Heart right ventricle (tissue), 16 donors: ENCODE results near the gene PDLIM4. TPM values are rescaled to one million over a fixed set of nuclear protein-coding genes. Genes with fewer than 3 reads are reported as not detected.

Source experiments
- ATAC-seq, 8 donors: fragments of 200-7000 bp; cut with Tn5 transposase; one replicate each; pipeline ENCODE4 v1.9.1; 2020; ENCODE audit warnings: mild to moderate bottlenecking in 8 of 8, moderate library complexity in 8 of 8, moderate number of reproducible peaks in 1 of 8
- DNase-seq, 2 donors: peaks; one replicate each; pipeline ENCODE4 v3.0.0-alpha.2; 2020
- H3K27ac ChIP-seq, 10 donors: fragments of 200-600 bp; sonication (generic) in 2 of 10; one replicate each; pipeline versions ENCODE4 v1.5.0 to v1.8.0; 2020 to 2022; ENCODE audit warnings: mild to moderate bottlenecking in 3 of 10
- H3K27me3 ChIP-seq, 7 donors: fragments of 200-600 bp; one replicate each; pipeline ENCODE4 v1.8.0; 2021 to 2022; ENCODE audit warnings: mild to moderate bottlenecking in 2 of 7
- H3K36me3 ChIP-seq, 9 donors: fragments of 200-600 bp; sonication (generic) in 1 of 9; one replicate each; pipeline versions ENCODE4 v1.5.0 to v1.8.0; 2020 to 2022; ENCODE audit warnings: mild to moderate bottlenecking in 2 of 9
- H3K4me1 ChIP-seq, 9 donors: fragments of 200-600 bp; sonication (generic) in 1 of 9; one replicate each; pipeline versions ENCODE4 v1.5.0 to v1.8.0; 2020 to 2022; ENCODE audit warnings: mild to moderate bottlenecking in 4 of 9
- H3K4me3 ChIP-seq, 10 donors: fragments of 200-600 bp; sonication (generic) in 2 of 10; one replicate each; pipeline versions ENCODE4 v1.5.0 to v1.8.0; 2020 to 2022; ENCODE audit warnings: mild to moderate bottlenecking in 7 of 10, moderate library complexity in 2 of 10
- H3K9me3 ChIP-seq, 11 donors: fragments of 200-600 bp in 10 of 11; sonication (generic) in 2 of 11; one replicate each; pipeline versions ENCODE4 v1.5.0 to v1.8.0; 2013 to 2022; ENCODE audit warnings: mild to moderate bottlenecking in 2 of 11, control low read depth in 1 of 11, moderate library complexity in 1 of 11
- WGBS, 2 donors: extraction: QIAGEN DNeasy Blood & Tissue Kit; methylation state at CpG; one replicate each; pipeline ENCODE4 v1.1.7; 2013; ENCODE audit warnings: inconsistent platforms in 1 of 2; 5-methylcytosine and 5-hydroxymethylcytosine counted together
- intact Hi-C, 10 donors: fragments of 100-400 bp; cut with DNase I; formaldehyde crosslinking; loops; one replicate each; pipeline versions ENCODE4 v1.11.1 to v1.14.2; 2022
- polyA plus RNA-seq, 2 donors: library from polyadenylated mRNA; stranded (reverse); fragments of 200-250 nt; gene quantifications; one replicate each; pipeline ENCODE4 v1.2.3, GENCODE V29; 2013
- total RNA-seq, 10 donors: library from RNA; stranded (reverse); fragmentation: NEBNext Ultra II Directional in 3 of 10; extraction: Animal tissue kit (Norgen Biotek cat#: 25700) in 3 of 10; gene quantifications; one replicate each; pipeline versions ENCODE4 v1.2.1 to v1.2.4, GENCODE V29; 2021 to 2023
- TF ChIP-seq, protein P1 (sequence below), 9 donors: fragments of 200-600 bp; sonication (generic) in 2 of 9; IDR thresholded peaks; one replicate each; pipeline versions ENCODE4 v1.5.0 to v1.8.0; 2021 to 2022; ENCODE audit warnings: antibody characterized with exemption in 9 of 9, mild to moderate bottlenecking in 5 of 9, moderate library complexity in 1 of 9
- donor health status: Arrhythmogenic right ventricular cardiomyopathy.
- donor health status: ischemic (EF 13 %, LVEDD 7.1; RV severe dilation, severe dysfunction).
- donor health status: healthy with polysubstance abuse.
- donor health status: DM: no; HTN: yes; CAD: no.
- donor health status: DM: no; HTN: no; CAD: no.
- donor health status: ischemic (EF 25% LVEDD 6.9; RV normal size, moderate dysfunction).
- donor health status: ischemic (EF 25% LVEDD 5.7; RV mildly dilated, moderate dysfunction).
- donor health status: healthy.
- donor health status: DM: yes; HTN: yes; CAD: no.
- donor health status: Ischemic cardiomyopathy.
- donor health status: ischemic (EF 35%, LVEDD 5.7; RV mildly dilated, moderate dysfunction).
- donor health status: nonischemic (EF 11% LVEDD 7.7; RV severe dilation, severe dysfunction).
- donor health status: DM: yes; HTN: yes; CAD: no.
- donor health status: PGD.
- donor health status: ischemic (EF 29% LVEDD 5.4; RV normal size, mild dysfunction).
- donor health status: nonischemic (EF 23%, LVEDD 6.1; RV moderate dilation, normal function).

Gene PDLIM4
- total and polyA plus RNA-seq, 12 donors: 2.1 to 15.3 (median 3.6) TPM

DNA sequence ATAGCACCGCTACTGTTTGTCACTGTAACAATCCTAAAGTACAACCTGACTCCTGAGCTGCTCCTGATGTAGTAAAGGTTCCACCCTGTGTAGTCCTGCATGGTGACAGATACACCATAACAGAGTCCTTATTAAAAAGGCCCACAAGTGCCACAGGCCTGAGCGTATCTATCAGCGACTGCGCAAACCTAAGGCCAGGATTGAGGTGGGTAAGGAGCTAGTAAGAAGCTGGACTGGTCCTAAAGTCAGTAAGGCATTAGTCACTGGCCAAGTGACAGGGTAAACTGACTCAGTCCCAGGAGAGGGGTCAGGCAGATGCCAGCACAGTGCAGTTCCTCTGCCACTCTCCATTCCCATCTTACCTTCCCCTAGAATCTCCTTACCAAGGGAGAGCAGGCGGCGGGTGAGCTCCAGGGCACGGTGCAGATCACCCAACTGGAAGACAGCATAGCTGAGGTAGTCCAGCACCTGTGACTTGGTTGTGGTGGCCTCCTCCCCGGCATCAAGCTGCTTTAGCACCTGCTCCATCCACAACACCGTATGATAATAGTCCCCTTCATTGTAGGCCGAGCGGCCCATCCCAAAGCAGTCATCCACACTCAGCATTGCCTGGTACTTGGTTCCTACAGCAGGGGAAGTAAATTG lies 47.5 kb upstream of the PDLIM4 start:
- Histone ChIP-seq H3K27me3 (no peaks in the 10 kb centered on the region), H3K36me3 (peaks cover 0 to 87% (median 41%) of the 10 kb centered on the region in 9 donors), H3K4me1 (peaks cover 23 to 87% (median 63%) of the 10 kb centered on the region in 9 donors), H3K27ac (peak overlapping the region in 7 of 10 donors; percentile 10 to 90 (median 77)), H3K4me3 (no peak overlapping the region), H3K9me3 (no peaks in the 10 kb centered on the region)
- TF ChIP-seq, protein P1, sequence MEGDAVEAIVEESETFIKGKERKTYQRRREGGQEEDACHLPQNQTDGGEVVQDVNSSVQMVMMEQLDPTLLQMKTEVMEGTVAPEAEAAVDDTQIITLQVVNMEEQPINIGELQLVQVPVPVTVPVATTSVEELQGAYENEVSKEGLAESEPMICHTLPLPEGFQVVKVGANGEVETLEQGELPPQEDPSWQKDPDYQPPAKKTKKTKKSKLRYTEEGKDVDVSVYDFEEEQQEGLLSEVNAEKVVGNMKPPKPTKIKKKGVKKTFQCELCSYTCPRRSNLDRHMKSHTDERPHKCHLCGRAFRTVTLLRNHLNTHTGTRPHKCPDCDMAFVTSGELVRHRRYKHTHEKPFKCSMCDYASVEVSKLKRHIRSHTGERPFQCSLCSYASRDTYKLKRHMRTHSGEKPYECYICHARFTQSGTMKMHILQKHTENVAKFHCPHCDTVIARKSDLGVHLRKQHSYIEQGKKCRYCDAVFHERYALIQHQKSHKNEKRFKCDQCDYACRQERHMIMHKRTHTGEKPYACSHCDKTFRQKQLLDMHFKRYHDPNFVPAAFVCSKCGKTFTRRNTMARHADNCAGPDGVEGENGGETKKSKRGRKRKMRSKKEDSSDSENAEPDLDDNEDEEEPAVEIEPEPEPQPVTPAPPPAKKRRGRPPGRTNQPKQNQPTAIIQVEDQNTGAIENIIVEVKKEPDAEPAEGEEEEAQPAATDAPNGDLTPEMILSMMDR (IDR thresholded peaks at IDR 0.05): no peak
- no peak for DNase-seq
- intact Hi-C loops: loop anchor here in 2 of 10 donors (10.0 kb wide), 1 partner anchor 155 kb away; the partner anchor contains the start of gene SLC22A5 (in 2 of the 2)
- 96 to 97% methylated on average over 11 of the region's 11 CpGs for WGBS, 2 donors
- no peak for ATAC-seq

DNA sequence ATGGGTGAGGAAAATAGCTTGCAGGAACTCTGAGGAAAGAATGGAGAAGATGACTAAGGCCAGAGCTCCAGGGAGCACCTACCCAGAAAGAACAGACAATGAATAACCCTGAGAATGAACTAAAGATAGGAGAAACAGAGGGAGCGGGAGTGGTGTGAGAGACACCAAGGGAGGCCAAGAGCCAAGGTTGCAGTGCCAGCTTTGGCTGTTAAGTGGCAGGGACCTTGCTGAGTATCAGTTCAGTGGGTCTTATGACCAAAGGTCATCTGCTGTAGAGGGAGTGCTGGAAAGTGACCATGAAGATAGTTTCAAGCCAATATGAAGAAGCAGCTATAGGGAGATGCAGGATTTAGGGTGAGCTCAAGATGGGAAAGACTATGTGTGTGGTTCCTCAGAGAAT lies 46.6 kb upstream of the PDLIM4 start:
- no peaks in the 10 kb centered on the region for H3K9me3 ChIP-seq
- peak in 1 of 2 donors; percentile 32 for DNase-seq
- peaks cover 15 to 87% (median 63%) of the 10 kb centered on the region in 9 donors for H3K4me1 ChIP-seq
- no peak overlapping the region for H3K4me3 ChIP-seq
- intact Hi-C loops: loop anchor here in 2 of 10 donors (10.0 kb wide), 1 partner anchor 154 kb away; the partner anchor contains the start of gene SLC22A5 (in 2 of the 2)
- H3K36me3 ChIP-seq: peaks cover 0 to 78% (median 41%) of the 10 kb centered on the region in 9 donors
- peak in 2 of 8 donors; percentile 34 to 48 for ATAC-seq
- H3K27me3 ChIP-seq: no peaks in the 10 kb centered on the region
- 53 to 77% methylated on average over 1 of the region's 1 CpG for WGBS, 2 donors
- H3K27ac ChIP-seq: peak overlapping the region in 9 of 10 donors; percentile 26 to 90 (median 64)
- TF ChIP-seq, protein P1 (IDR thresholded peaks at IDR 0.05): no peak

DNA sequence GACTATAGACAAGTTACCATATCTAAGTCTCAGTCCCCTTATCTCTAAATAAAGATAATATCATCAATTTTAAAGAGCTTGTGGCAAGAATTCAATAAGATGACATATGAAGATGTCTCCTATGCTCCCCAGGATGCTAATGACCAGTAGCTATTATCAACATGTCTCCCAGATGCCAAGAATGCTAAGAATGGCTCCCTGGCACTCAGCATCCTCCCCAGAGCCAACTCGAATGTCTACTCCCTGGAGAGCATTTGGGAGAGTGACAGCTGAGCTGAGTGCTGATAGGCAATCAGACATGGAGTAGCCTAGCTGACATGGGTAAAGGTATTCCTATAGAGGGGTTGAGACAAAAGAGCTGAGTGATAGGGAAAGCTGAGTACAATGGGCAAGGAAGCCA lies 45.7 kb upstream of the PDLIM4 start:
- Histone ChIP-seq H3K9me3 (no peaks in the 10 kb centered on the region), H3K27me3 (no peaks in the 10 kb centered on the region), H3K4me3 (no peak overlapping the region), H3K36me3 (peaks cover 0 to 76% (median 41%) of the 10 kb centered on the region in 9 donors), H3K27ac (peak overlapping the region in 8 of 10 donors; percentile 40 to 90 (median 70)), H3K4me1 (peaks cover 8 to 79% (median 56%) of the 10 kb centered on the region in 9 donors)
- 5 to 35% methylated on average over 1 of the region's 1 CpG for WGBS, 2 donors
- intact Hi-C loops: loop anchor here in 2 of 10 donors (10.0 kb wide), 1 partner anchor 153 kb away; the partner anchor contains the start of gene SLC22A5 (in 2 of the 2)
- TF ChIP-seq, protein P1 (IDR thresholded peaks at IDR 0.05): no peak
- peak; percentile 33 to 67 for DNase-seq
- peak in 7 of 8 donors; percentile 38 to 69 (median 53) for ATAC-seq

DNA sequence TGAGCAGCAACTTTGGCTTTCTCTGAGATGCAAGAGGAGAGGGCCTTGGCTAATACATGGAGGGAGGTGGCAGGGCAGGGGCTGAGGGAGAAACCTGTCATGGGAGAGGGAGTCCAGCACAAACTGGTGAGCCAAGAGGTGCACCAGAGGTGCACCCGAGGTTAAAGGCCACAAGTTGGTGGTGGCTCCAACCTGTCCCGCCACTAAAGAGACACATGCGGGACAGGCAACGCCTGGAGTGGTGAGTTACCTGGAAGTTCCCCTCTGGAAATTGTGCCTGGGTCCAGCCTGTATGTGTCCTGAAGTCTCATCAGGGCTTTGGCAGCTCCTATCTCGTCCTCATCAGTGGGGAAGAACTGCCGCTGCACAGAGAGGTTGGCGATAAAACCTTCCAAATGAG lies 43.8 kb upstream of the PDLIM4 start:
- intact Hi-C loops: loop anchor here in 2 of 10 donors (10.0 kb wide), 1 partner anchor 151 kb away; the partner anchor contains the start of gene SLC22A5 (in 2 of the 2)
- H3K27ac ChIP-seq: peak overlapping the region in 5 of 10 donors; percentile 44 to 92 (median 88)
- DNase-seq: no peak
- no peaks in the 10 kb centered on the region for H3K9me3 ChIP-seq
- H3K4me3 ChIP-seq: no peak overlapping the region
- H3K4me1 ChIP-seq: peaks cover 8 to 87% (median 64%) of the 10 kb centered on the region in 9 donors
- ATAC-seq: no peak
- H3K27me3 ChIP-seq: no peaks in the 10 kb centered on the region
- 95 to 97% methylated on average over 7 of the region's 7 CpGs for WGBS, 2 donors
- H3K36me3 ChIP-seq: peaks cover 0 to 77% (median 39%) of the 10 kb centered on the region in 9 donors
- TF ChIP-seq, protein P1 (IDR thresholded peaks at IDR 0.05): no peak
